Progenitor cell of endocrine pancreas (in vitro differentiated cells): ENCODE data around the gene PPAN. TPM values are rescaled to one million over a fixed set of nuclear protein-coding genes. Genes with fewer than 3 reads are reported as not detected.
A peak's percentile ranks its signal among the peaks of the same experiment; 100 is the strongest.

Experiments used
- DNase-seq: peaks from one replicate; pipeline ENCODE4 v3.0.0; 2021; ENCODE audit warnings: low spot score; ENCODE audit not compliant: unreplicated experiment
- H3K27ac Mint-ChIP-seq: 2 replicates; pipeline ENCODE4 v1.8.0; 2021; ENCODE audit warnings: mild to moderate bottlenecking, moderate library complexity, mixed read lengths
- H3K27me3 Mint-ChIP-seq: 2 replicates; pipeline ENCODE4 v1.8.0; 2021; ENCODE audit warnings: mixed read lengths
- H3K36me3 Mint-ChIP-seq: 2 replicates; pipeline ENCODE4 v1.8.0; 2022; ENCODE audit warnings: mixed read lengths; ENCODE audit not compliant: insufficient read depth
- H3K4me1 Mint-ChIP-seq: 2 replicates; pipeline ENCODE4 v1.8.0; 2021; ENCODE audit warnings: low read depth, mixed read lengths
- H3K4me3 Mint-ChIP-seq: 2 replicates; pipeline ENCODE4 v1.8.0; 2021; ENCODE audit warnings: low read depth, mild to moderate bottlenecking, moderate library complexity, mixed read lengths
- H3K9me3 Mint-ChIP-seq: 2 replicates; pipeline ENCODE4 v1.8.0; 2021; ENCODE audit warnings: low read depth, mixed read lengths
- CTCF ChIP-seq: fragments of 200-600 bp; sonication (generic); IDR thresholded peaks from one replicate; pipeline ENCODE4 v1.5.0; 2021; ENCODE audit warnings: antibody characterized with exemption, mild to moderate bottlenecking; ENCODE audit not compliant: unreplicated experiment
- total RNA-seq: library from RNA; stranded (reverse); gene quantifications from 2 replicates; pipeline ENCODE4 v1.2.1, GENCODE V29; 2021

PPAN gene
- total RNA-seq, 1 donor from 2014 or later: 51.5 TPM

GRCh38 chr19:10092648-10093294 is 13.4 kb upstream of the PPAN start:
- Mint-ChIP-seq H3K27me3 (peaks cover 22% of the 10 kb centered on the region), H3K4me3 (no peak overlapping the region), H3K27ac (no peak overlapping the region), H3K36me3 (peaks cover 1% of the 10 kb centered on the region), H3K9me3 (no peaks in the 10 kb centered on the region), H3K4me1 (no peaks in the 10 kb centered on the region)
- DNase-seq: no peak
- no peak for TF ChIP-seq CTCF

- H3K4me3 Mint-ChIP-seq: no peak overlapping the region
- H3K27me3 Mint-ChIP-seq: peaks cover 25% of the 10 kb centered on the region
- no peak for TF ChIP-seq CTCF
Measured at GRCh38 chr19:10093295-10094186, 12.6 kb upstream of the PPAN start.

GRCh38 chr19:10095622-10095947 is 10.6 kb upstream of the PPAN start:
- TF ChIP-seq CTCF: no peak
- H3K4me3 Mint-ChIP-seq: no peak overlapping the region
- H3K27ac Mint-ChIP-seq: peak overlapping the region; percentile 73
- H3K27me3 Mint-ChIP-seq: peaks cover 40% of the 10 kb centered on the region
- no peaks in the 10 kb centered on the region for H3K4me1 Mint-ChIP-seq
- peaks cover 1% of the 10 kb centered on the region for H3K36me3 Mint-ChIP-seq
- DNase-seq: no peak
- H3K9me3 Mint-ChIP-seq: no peaks in the 10 kb centered on the region

More at GRCh38 chr19:10093295-10094186, 12.6 kb upstream of the PPAN start:
- Mint-ChIP-seq H3K36me3 (peaks cover 1% of the 10 kb centered on the region), H3K27ac (no peak overlapping the region), H3K4me1 (no peaks in the 10 kb centered on the region), H3K9me3 (no peaks in the 10 kb centered on the region)
- DNase-seq: no peak

GRCh38 chr19:10095948-10096614 is 10.1 kb upstream of the PPAN start:
- H3K4me3 Mint-ChIP-seq: no peak overlapping the region
- H3K9me3 Mint-ChIP-seq: no peaks in the 10 kb centered on the region
- no peak overlapping the region for H3K27ac Mint-ChIP-seq
- TF ChIP-seq CTCF: no peak
- peaks cover 1% of the 10 kb centered on the region for H3K36me3 Mint-ChIP-seq
- H3K27me3 Mint-ChIP-seq: peaks cover 41% of the 10 kb centered on the region
- H3K4me1 Mint-ChIP-seq: no peaks in the 10 kb centered on the region
- peak; percentile 79 for DNase-seq

GRCh38 chr19:10096615-10096963 is 9.6 kb upstream of the PPAN start:
- Mint-ChIP-seq H3K27ac (no peak overlapping the region), H3K4me1 (no peaks in the 10 kb centered on the region), H3K36me3 (no peaks in the 10 kb centered on the region), H3K9me3 (no peaks in the 10 kb centered on the region), H3K4me3 (no peak overlapping the region), H3K27me3 (peaks cover 41% of the 10 kb centered on the region)
- no peak for DNase-seq
- TF ChIP-seq CTCF: no peak
